GM12873 (cell line): ENCODE results near the gene FRMD6.

Experiments used
- CTCF ChIP-seq: IDR thresholded peaks from 2 replicates; pipeline ENCODE4 v1.5.1; 2012; ENCODE audit warnings: low read depth, mild to moderate bottlenecking, moderate library complexity, low read length, control low read depth; ENCODE audit not compliant: insufficient read depth; ENCODE audit errors: missing control alignments

Gene FRMD6

GRCh38 chr14:51609955-51610283 lies 41.8 kb upstream of the FRMD6 start:
- no peak for TF ChIP-seq CTCF

GRCh38 chr14:51610771-51611170 lies 40.9 kb upstream of the FRMD6 start:
- TF ChIP-seq CTCF, result no peak

GRCh38 chr14:51612449-51612848 lies 39.3 kb upstream of the FRMD6 start:
- no peak for TF ChIP-seq CTCF

- no peak for TF ChIP-seq CTCF
These were observed 38.3 kb upstream of the FRMD6 start for GRCh38 chr14:51613416-51613815.

GRCh38 chr14:51614707-51615106 lies 37.0 kb upstream of the FRMD6 start:
- TF ChIP-seq CTCF, result no peak

GRCh38 chr14:51616256-51616655 lies 35.5 kb upstream of the FRMD6 start:
- no peak for TF ChIP-seq CTCF

- TF ChIP-seq CTCF, result no peak
These were observed 34.8 kb upstream of the FRMD6 start for GRCh38 chr14:51616724-51617409.
